H1 (cell line): ENCODE measurements around the gene OR1E2. TPM values are rescaled to one million over a fixed set of nuclear protein-coding genes. Genes with fewer than 3 reads are reported as not detected.

ENCODE experiments used
- CBX5 ChIP-seq: fragments of 300-800, 300-1000 bp; sonication (generic); IDR thresholded peaks from 2 replicates; pipeline ENCODE4 v1.7.1; 2016; ENCODE audit warnings: antibody characterized with exemption, low read length, low read depth
- CBX8 ChIP-seq: fragments of 300-800, 300-1000 bp; sonication (generic); IDR thresholded peaks from 2 replicates; pipeline ENCODE4 v1.7.1; 2016; ENCODE audit warnings: low read depth, low read length, borderline replicate concordance
- CEBPB ChIP-seq: IDR thresholded peaks from 2 replicates; pipeline ENCODE4 v1.6.1; 2012; ENCODE audit warnings: low read depth, low read length
- CHD7 ChIP-seq: fragments of 300-600 bp; sonication (generic); IDR thresholded peaks from 2 replicates; pipeline ENCODE4 v1.7.1; 2012; ENCODE audit warnings: low read length, moderate library complexity, mild to moderate bottlenecking, inconsistent platforms; ENCODE audit not compliant: insufficient replicate concordance
- CTBP2 ChIP-seq: IDR thresholded peaks from 2 replicates; pipeline ENCODE4 v1.7.0; 2011; ENCODE audit warnings: borderline replicate concordance, mild to moderate bottlenecking, moderate library complexity, mixed read lengths, low read length; ENCODE audit not compliant: insufficient read depth, insufficient read length
- JUND ChIP-seq: IDR thresholded peaks from 2 replicates; pipeline ENCODE4 v1.6.1; 2011; ENCODE audit warnings: mild to moderate bottlenecking, improper control_type of control experiment, low read length
- POLR2AphosphoS5 ChIP-seq: IDR thresholded peaks from 2 replicates; pipeline ENCODE4 v1.6.1; 2011; ENCODE audit warnings: low read depth, low read length
- SRF ChIP-seq: IDR thresholded peaks from 2 replicates; pipeline ENCODE4 v1.6.1; 2011; ENCODE audit warnings: mild to moderate bottlenecking, low read depth, low read length, moderate library complexity
- polyA plus RNA-seq, 7 experiments: library from polyadenylated mRNA; depleted of rRNA in 3 of 7; stranded (reverse) in 5 of 7; unstranded in 2 of 7; fragments of >200 nt in 5 of 7; fragments of 200-250 nt in 2 of 7; gene quantifications; 1 replicate in 5 of 7; 2 replicates in 1 of 7; 4 replicates in 1 of 7; pipeline versions ENCODE4 v1.2.1 to v1.2.3, GENCODE V29; 2011 to 2013; ENCODE audit warnings: missing spikeins in 2 of 7, mixed read lengths in 2 of 7
- total RNA-seq: library from RNA; stranded (reverse); fragmentation: NEBNext Ultra II Directional; extraction: Animal tissue kit (Norgen Biotek cat#: 25700); gene quantifications from 2 replicates; pipeline ENCODE4 v1.2.1, GENCODE V29; 2021
- TF ChIP-seq, protein P1 (sequence below): IDR thresholded peaks from 2 replicates; pipeline ENCODE4 v1.6.1; 2011; ENCODE audit warnings: low read length, improper control_type of control experiment

Gene OR1E2
- total and polyA plus RNA-seq, 2 of the 8 experiments (the other 6 are each of a cell fraction or from before 2014, with no cell fraction given) = not detected

DNA sequence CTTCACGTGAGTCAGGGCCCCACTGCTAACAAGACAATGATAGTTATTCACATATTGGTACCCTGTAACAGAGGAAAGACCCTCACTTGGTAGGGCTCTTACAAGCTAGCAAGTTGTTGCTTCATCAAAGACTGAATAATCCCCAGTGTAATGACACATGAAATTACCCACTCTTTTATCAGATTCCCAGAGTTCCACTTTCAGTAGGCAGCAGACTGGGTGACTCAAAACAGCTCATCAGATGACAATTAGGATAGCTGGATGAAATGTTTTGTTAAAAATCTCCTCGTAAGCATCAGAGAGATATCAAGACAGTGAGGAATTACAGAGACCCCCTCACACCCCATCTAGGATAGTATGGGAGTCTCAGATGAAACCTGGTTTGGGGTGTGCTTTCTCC lies 6.8 kb upstream of the OR1E2 start (continued):
- no peak for TF ChIP-seq CHD7
- no peak for TF ChIP-seq CBX5
- no peak for TF ChIP-seq POLR2AphosphoS5
- TF ChIP-seq CTBP2 = no peak
- TF ChIP-seq CEBPB = no peak
- TF ChIP-seq SRF = no peak
- TF ChIP-seq, protein P1, sequence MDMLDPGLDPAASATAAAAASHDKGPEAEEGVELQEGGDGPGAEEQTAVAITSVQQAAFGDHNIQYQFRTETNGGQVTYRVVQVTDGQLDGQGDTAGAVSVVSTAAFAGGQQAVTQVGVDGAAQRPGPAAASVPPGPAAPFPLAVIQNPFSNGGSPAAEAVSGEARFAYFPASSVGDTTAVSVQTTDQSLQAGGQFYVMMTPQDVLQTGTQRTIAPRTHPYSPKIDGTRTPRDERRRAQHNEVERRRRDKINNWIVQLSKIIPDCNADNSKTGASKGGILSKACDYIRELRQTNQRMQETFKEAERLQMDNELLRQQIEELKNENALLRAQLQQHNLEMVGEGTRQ = no peak
- TF ChIP-seq CBX8 = no peak
- no peak for TF ChIP-seq JUND
- TF ChIP-seq, all 59 proteins: peak for 0
